Endothelial cell of umbilical vein (primary cell): ENCODE results near the gene THSD7B. TPM values are rescaled to one million over a fixed set of nuclear protein-coding genes. Genes with fewer than 3 reads are reported as not detected.

Experiments
- BruUV-seq: library from RNA; stranded (reverse); fragments of 400-500 nt; replicated peaks from 2 replicates; lab custom pipeline; 2021; lab: Mats Ljungman, UMichigan
- CTCF ChIA-PET: fragments of 300-600, 350-600 bp; sonication (Branson Sonifier 250); formaldehyde crosslinking; loops from one replicate; lab custom pipeline; 2021; ENCODE audit warnings: antibody characterized with exemption, inconsistent platforms; lab: Charles Lee
- POLR2A ChIA-PET: fragments of 300-600, 350-600 bp; sonication (Branson Sonifier 250); formaldehyde crosslinking; loops from one replicate; lab custom pipeline; 2021; ENCODE audit warnings: antibody characterized with exemption, inconsistent platforms; lab: Charles Lee
- DNase-seq: peaks from one replicate; pipeline ENCODE4 v3.0.0-alpha.2; 2011; ENCODE audit warnings: low read depth, low spot score
- FAIRE-seq: peaks from 2 replicates; lab custom pipeline; 2011; peaks lifted over from hg19 to GRCh38; lab: Jason Lieb, UNC
- H2AFZ ChIP-seq: 2 replicates; pipeline ENCODE4 v1.6.0; 2012; ENCODE audit warnings: low read depth, low read length, control low read depth, inconsistent platforms
- H3K27ac ChIP-seq: 2 replicates; pipeline ENCODE4 v1.5.1; 2011; ENCODE audit warnings: low read depth, mild to moderate bottlenecking, control low read depth, low read length, moderate library complexity; ENCODE audit not compliant: insufficient read depth
- H3K27me3 ChIP-seq, 2 experiments: 2 replicates each; pipeline versions ENCODE4 v1.6.0 to v1.6.1; 2011; ENCODE audit warnings: low read length in 2 of 2, mixed read lengths in 1 of 2; ENCODE audit not compliant: control insufficient read depth in 2 of 2, insufficient read depth in 2 of 2
- H3K36me3 ChIP-seq, 2 experiments: 2 replicates in 1 of 2; 3 replicates in 1 of 2; pipeline ENCODE4 v1.5.1; 2011; ENCODE audit warnings: low read length in 2 of 2, mild to moderate bottlenecking in 1 of 2, moderate library complexity in 1 of 2; ENCODE audit not compliant: control insufficient read depth in 2 of 2, insufficient read depth in 2 of 2; ENCODE audit errors: extremely low read depth in 1 of 2
- H3K4me1 ChIP-seq: 3 replicates; pipeline ENCODE4 v1.5.1; 2011; ENCODE audit warnings: mild to moderate bottlenecking, low read length; ENCODE audit not compliant: control insufficient read depth, insufficient read depth; ENCODE audit errors: extremely low read depth
- H3K4me2 ChIP-seq: 2 replicates; pipeline ENCODE4 v1.6.1; 2011; ENCODE audit warnings: low read length, control low read depth, mixed read lengths; ENCODE audit not compliant: insufficient read depth
- H3K4me3 ChIP-seq, 3 experiments: fragments of 200-600 bp in 1 of 3; sonication (generic), shearing (Covaris generic) in 1 of 3; replicated peaks in 1 of 3; 2 replicates each; pipeline ENCODE4 v1.5.1; 2011 to 2016; ENCODE audit warnings: control low read depth in 3 of 3, low read length in 3 of 3, mild to moderate bottlenecking in 2 of 3, inconsistent platforms in 1 of 3, low read depth in 1 of 3, moderate library complexity in 1 of 3; ENCODE audit not compliant: insufficient read depth in 1 of 3
- H3K79me2 ChIP-seq: 2 replicates; pipeline ENCODE4 v1.6.0; 2012; ENCODE audit warnings: low read length, inconsistent platforms; ENCODE audit not compliant: control insufficient read depth, insufficient read depth
- H3K9ac ChIP-seq: replicated peaks from 2 replicates; pipeline ENCODE3; 2011; ENCODE audit warnings: low read length, control low read depth; ENCODE audit not compliant: insufficient read depth; ENCODE audit errors: extremely low read depth
- H3K9me1 ChIP-seq: replicated peaks from 3 replicates; pipeline ENCODE4 v1.6.0; 2011; ENCODE audit warnings: mild to moderate bottlenecking, low read length; ENCODE audit not compliant: control insufficient read depth, insufficient read depth; ENCODE audit errors: extremely low read depth
- H3K9me3 ChIP-seq: replicated peaks from 2 replicates; pipeline ENCODE4 v1.5.1; 2012; ENCODE audit warnings: low read length, inconsistent platforms; ENCODE audit not compliant: control insufficient read depth, insufficient read depth
- H4K20me1 ChIP-seq: replicated peaks from 2 replicates; pipeline ENCODE3; 2011; ENCODE audit warnings: mild to moderate bottlenecking, low read length; ENCODE audit not compliant: control insufficient read depth, insufficient read depth; ENCODE audit errors: extremely low read depth
- EZH2 ChIP-seq: IDR thresholded peaks from 2 replicates; pipeline ENCODE4 v1.6.1; 2012; ENCODE audit warnings: borderline replicate concordance, low read depth, mild to moderate bottlenecking, moderate library complexity, low read length, inconsistent platforms; ENCODE audit not compliant: severe bottlenecking
- FOS ChIP-seq: IDR thresholded peaks from 2 replicates; pipeline ENCODE4 v1.6.1; 2011; ENCODE audit warnings: mild to moderate bottlenecking, low read length, moderate library complexity, borderline replicate concordance; ENCODE audit not compliant: insufficient read depth
- GATA2 ChIP-seq: IDR thresholded peaks from 2 replicates; pipeline ENCODE4 v1.7.0; 2011; ENCODE audit warnings: low read depth, mild to moderate bottlenecking, moderate library complexity, mixed read lengths, low read length; ENCODE audit not compliant: insufficient read length, insufficient read depth
- JUN ChIP-seq: IDR thresholded peaks from 2 replicates; pipeline ENCODE4 v1.6.1; 2011; ENCODE audit warnings: borderline replicate concordance, low read depth; ENCODE audit not compliant: insufficient read length, insufficient read depth
- MYC ChIP-seq: IDR thresholded peaks from one replicate; pipeline ENCODE4 v1.6.1; 2011; ENCODE audit warnings: mild to moderate bottlenecking, low read depth, low read length
- POLR2A ChIP-seq: IDR thresholded peaks from 2 replicates; pipeline ENCODE4 v1.6.1; 2012; ENCODE audit warnings: low read depth, mild to moderate bottlenecking, control low read depth, low read length
- POLR2AphosphoS5 ChIP-seq: IDR thresholded peaks from 2 replicates; pipeline ENCODE4 v1.6.1; 2012; ENCODE audit warnings: low read depth, mild to moderate bottlenecking, control low read depth, low read length, moderate library complexity; ENCODE audit not compliant: insufficient read depth
- dilution Hi-C: fragments of 300-500 bp; cut with MboI; formaldehyde crosslinking; loops from one replicate; pipeline ENCODE4 v1.15.0; 2019; ENCODE audit warnings: low sequenced_read_pairs; ENCODE audit not compliant: extremely low pct_ligation_motif_present
- intact Hi-C: fragments of 100-400 bp; cut with micrococcal nuclease; formaldehyde crosslinking; loops from one replicate; pipeline ENCODE4 v1.10.0; 2022
- polyA plus RNA-seq, 4 experiments: library from polyadenylated mRNA; depleted of rRNA in 3 of 4; stranded (reverse) in 3 of 4; unstranded in 1 of 4; fragments of >200 nt; gene quantifications; 2 replicates each; pipeline versions ENCODE4 v1.2.1 to v1.2.3, GENCODE V29; 2011 to 2012; ENCODE audit warnings: missing spikeins in 1 of 4
- total RNA-seq: library from RNA; stranded (reverse); gene quantifications from 2 replicates; pipeline ENCODE4 v1.2.3, GENCODE V29; 2021
- TF ChIP-seq, protein P1 (sequence below), 2 donors: IDR thresholded peaks; 1 replicate in 1 of 2; 2 replicates in 1 of 2; pipeline ENCODE4 v1.5.1; 2011; ENCODE audit warnings: low read length in 2 of 2, mild to moderate bottlenecking in 2 of 2, moderate library complexity in 2 of 2, control low read depth in 1 of 2, inconsistent platforms in 1 of 2, low read depth in 1 of 2; ENCODE audit not compliant: insufficient read depth in 1 of 2; ENCODE audit errors: extremely low read depth in 1 of 2
- TF ChIP-seq, protein P2 (sequence below): IDR thresholded peaks from 2 replicates; pipeline ENCODE4 v1.6.1; 2011; ENCODE audit not compliant: insufficient read depth, insufficient read length

Gene THSD7B
- total and polyA plus RNA-seq, 2 donors (not counting 3 experiments of a cell fraction or from before 2014, with no cell fraction given) = 0.04 TPM; not detected in 1

DNA sequence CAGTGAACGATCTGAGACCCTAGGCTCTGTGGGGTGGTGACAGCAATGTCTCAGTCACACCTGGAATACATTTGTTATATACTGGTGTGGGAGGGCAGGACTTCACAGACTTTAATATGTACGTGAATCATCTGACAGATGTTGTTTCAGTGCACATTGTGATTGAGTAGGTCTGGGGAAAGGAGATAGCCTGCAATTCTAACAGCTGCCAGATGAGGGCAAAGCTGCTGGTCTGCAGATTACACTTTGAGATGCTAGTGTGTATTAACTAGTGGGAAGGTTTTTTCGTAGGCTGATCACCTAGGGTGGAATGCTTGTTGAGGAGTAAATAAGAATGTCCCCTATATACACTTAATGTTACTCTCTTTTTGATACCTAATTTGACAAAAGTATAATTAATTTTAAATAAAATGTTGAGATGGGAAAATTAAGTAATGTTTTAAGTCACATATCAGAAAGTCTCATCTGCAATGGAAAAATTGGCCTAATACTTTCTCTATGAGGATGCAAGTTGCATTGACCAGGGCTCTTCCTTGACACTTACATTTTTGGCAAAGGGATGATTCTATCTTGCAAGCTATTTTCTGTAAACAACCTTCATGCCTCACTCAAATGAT lies 702.0 kb downstream of the THSD7B start:
- no peak for FAIRE-seq
- Histone ChIP-seq H3K4me1 (no peaks in the 10 kb centered on the region), H3K9me1 (no peaks in the 10 kb centered on the region), H3K9me3 (no peaks in the 10 kb centered on the region), H3K9ac (no peak overlapping the region), H3K27ac (no peak overlapping the region), H2AFZ (no peak overlapping the region), H3K36me3 (no peaks in the 10 kb centered on the region), H3K4me2 (no peak overlapping the region), H3K79me2 (no peaks in the 10 kb centered on the region), H4K20me1 (no peaks in the 10 kb centered on the region), H3K4me3 (no peak overlapping the region), H3K27me3 (no peaks in the 10 kb centered on the region)
- intact Hi-C loops (loop anchor here (1.0 to 10.0 kb wide), 3 partner anchors 371 to 1360 kb away; no protein-coding TSS in a partner anchor), dilution Hi-C loops (no loop called here)
- ChIA-PET POLR2A (no interaction called here), CTCF (interaction anchor here (0.9 to 3.3 kb wide), 3 partner anchors 57 to 371 kb away, joined by 3 to 23 read pairs (median 4); no protein-coding TSS in a partner anchor)
- BruUV-seq = no TSS peak
- DNase-seq = peak; percentile 3
- no peak for TF ChIP-seq GATA2
- TF ChIP-seq, protein P1, sequence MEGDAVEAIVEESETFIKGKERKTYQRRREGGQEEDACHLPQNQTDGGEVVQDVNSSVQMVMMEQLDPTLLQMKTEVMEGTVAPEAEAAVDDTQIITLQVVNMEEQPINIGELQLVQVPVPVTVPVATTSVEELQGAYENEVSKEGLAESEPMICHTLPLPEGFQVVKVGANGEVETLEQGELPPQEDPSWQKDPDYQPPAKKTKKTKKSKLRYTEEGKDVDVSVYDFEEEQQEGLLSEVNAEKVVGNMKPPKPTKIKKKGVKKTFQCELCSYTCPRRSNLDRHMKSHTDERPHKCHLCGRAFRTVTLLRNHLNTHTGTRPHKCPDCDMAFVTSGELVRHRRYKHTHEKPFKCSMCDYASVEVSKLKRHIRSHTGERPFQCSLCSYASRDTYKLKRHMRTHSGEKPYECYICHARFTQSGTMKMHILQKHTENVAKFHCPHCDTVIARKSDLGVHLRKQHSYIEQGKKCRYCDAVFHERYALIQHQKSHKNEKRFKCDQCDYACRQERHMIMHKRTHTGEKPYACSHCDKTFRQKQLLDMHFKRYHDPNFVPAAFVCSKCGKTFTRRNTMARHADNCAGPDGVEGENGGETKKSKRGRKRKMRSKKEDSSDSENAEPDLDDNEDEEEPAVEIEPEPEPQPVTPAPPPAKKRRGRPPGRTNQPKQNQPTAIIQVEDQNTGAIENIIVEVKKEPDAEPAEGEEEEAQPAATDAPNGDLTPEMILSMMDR (IDR thresholded peaks at IDR 0.05; ENCODE audit: extremely low read depth in 1 of 2, insufficient read depth in 1 of 2, low read depth in 1 of 2, low read length in 2 of 2) = peak in 1 of 2 donors; percentile 19

DNA sequence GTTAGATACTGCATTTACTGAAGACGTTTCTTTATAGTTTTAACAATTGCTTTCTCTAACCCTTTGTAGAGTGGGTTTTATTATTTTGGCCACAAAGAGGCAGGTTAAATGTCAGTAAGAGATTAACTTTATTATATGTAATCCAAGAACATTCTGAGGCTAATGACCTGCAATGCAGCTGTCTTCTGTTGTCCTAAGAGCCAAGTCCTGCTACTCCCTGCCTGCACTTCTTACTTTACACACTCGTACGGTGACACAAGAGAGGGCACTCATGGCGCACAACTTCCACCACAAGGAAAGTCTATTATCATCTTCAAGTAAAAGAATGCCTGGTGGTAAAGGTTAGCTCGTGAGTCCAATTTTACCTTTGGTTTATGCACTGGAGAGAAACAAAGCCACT lies 727.9 kb downstream of the THSD7B start:
- Histone ChIP-seq H2AFZ (no peak overlapping the region), H3K9me1 (no peaks in the 10 kb centered on the region), H3K9ac (no peak overlapping the region), H3K4me3 (no peak overlapping the region), H3K4me2 (no peak overlapping the region), H3K27ac (no peak overlapping the region), H3K79me2 (no peaks in the 10 kb centered on the region), H3K27me3 (no peaks in the 10 kb centered on the region), H3K36me3 (no peaks in the 10 kb centered on the region), H3K4me1 (no peaks in the 10 kb centered on the region), H4K20me1 (no peaks in the 10 kb centered on the region), H3K9me3 (peaks cover 3% of the 10 kb centered on the region)
- intact Hi-C loops (no loop called here), dilution Hi-C loops (no loop called here)
- POLR2A ChIA-PET = no interaction called here
- DNase-seq (no peak), FAIRE-seq (no peak)
- CTCF ChIA-PET = no interaction called here
- BruUV-seq = no TSS peak
- TF ChIP-seq POLR2AphosphoS5 (no peak), FOS (no peak), GATA2 (no peak), JUN (no peak), MYC (no peak), POLR2A (no peak), EZH2 (no peak)
- TF ChIP-seq, protein P1 (IDR thresholded peaks at IDR 0.05; ENCODE audit: extremely low read depth in 1 of 2, insufficient read depth in 1 of 2, low read depth in 1 of 2, low read length in 2 of 2) = no peak
- TF ChIP-seq, protein P2, sequence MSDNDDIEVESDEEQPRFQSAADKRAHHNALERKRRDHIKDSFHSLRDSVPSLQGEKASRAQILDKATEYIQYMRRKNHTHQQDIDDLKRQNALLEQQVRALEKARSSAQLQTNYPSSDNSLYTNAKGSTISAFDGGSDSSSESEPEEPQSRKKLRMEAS = no peak
